K562 (cell line): Measurements from ENCODE around the gene GZMM. TPM values are rescaled to one million over a fixed set of nuclear protein-coding genes. Genes with fewer than 3 reads are reported as not detected.

Source experiments
- BCOR ChIP-seq: fragments of 450-650 bp; IDR thresholded peaks from 2 replicates; pipeline ENCODE4 v1.6.1; 2016
- E2F3 ChIP-seq: fragments of 250-450 bp; sonication (Bioruptor Pico); IDR thresholded peaks from 2 replicates; pipeline ENCODE4 v1.4.0; 2020; ENCODE audit warnings: mild to moderate bottlenecking
- ILK ChIP-seq: fragments of 450-650 bp; IDR thresholded peaks from 2 replicates; pipeline ENCODE4 v1.6.1; 2016; ENCODE audit warnings: missing genetic modification characterization, low read depth, mild to moderate bottlenecking, missing compliant biosample characterization, moderate library complexity, borderline replicate concordance
- LEF1 ChIP-seq: fragments of 450-650 bp; IDR thresholded peaks from 2 replicates; pipeline ENCODE4 v1.6.1; 2016; ENCODE audit warnings: mild to moderate bottlenecking
- PHTF2 ChIP-seq: fragments of 250-450 bp; sonication (Bioruptor Pico); IDR thresholded peaks from 2 replicates; pipeline ENCODE4 v1.5.0; 2021; ENCODE audit warnings: mild to moderate bottlenecking
- SNIP1 ChIP-seq: fragments of 450-650 bp; IDR thresholded peaks from 2 replicates; pipeline ENCODE4 v1.7.1; 2017; ENCODE audit warnings: low read depth, mild to moderate bottlenecking
- XRCC3 ChIP-seq: fragments of 450-650 bp; IDR thresholded peaks from 2 replicates; pipeline ENCODE4 v1.6.1; 2017; ENCODE audit warnings: mild to moderate bottlenecking, moderate library complexity
- ZC3H4 ChIP-seq: sonication (generic); formaldehyde crosslinking; IDR thresholded peaks from 2 replicates; pipeline ENCODE4 v1.9.0; 2021; ENCODE audit warnings: missing genetic modification reagents, borderline replicate concordance
- ZKSCAN1 ChIP-seq: fragments of 150-350 bp; IDR thresholded peaks from 2 replicates; pipeline ENCODE4 v1.6.1; 2016; ENCODE audit warnings: low read depth, low read length
- polyA plus RNA-seq, 8 experiments: library from polyadenylated mRNA; depleted of rRNA in 4 of 8; stranded (reverse) in 5 of 8; unstranded in 3 of 8; fragments of >200 nt; fragmentation: Nextera tagmentation in 2 of 8; fragmentation: Illumina TruSeq in 1 of 8; extraction: Ambion mirVana in 2 of 8; extraction: Trizol in 1 of 8; gene quantifications; 2 replicates each; pipeline versions ENCODE4 v1.2.1 to v1.2.3, GENCODE V29; 2011 to 2014; ENCODE audit warnings: inconsistent platforms in 1 of 8, missing spikeins in 1 of 8
- total RNA-seq, 7 experiments: library from RNA; depleted of rRNA in 6 of 7; stranded (reverse); fragments of >200 nt in 6 of 7; fragmentation: Illumina TruSeq in 2 of 7; extraction: Trizol in 2 of 7; gene quantifications; 2 replicates each; pipeline versions ENCODE4 v1.2.1 to v1.2.3, GENCODE V29; 2011 to 2021; ENCODE audit warnings: low replicate concordance in 1 of 7
- TF ChIP-seq, protein P1 (sequence below): sonication (generic); formaldehyde crosslinking; IDR thresholded peaks from 2 replicates; pipeline ENCODE4 v1.8.1; 2022; ENCODE audit warnings: missing genetic modification reagents
- TF ChIP-seq, protein P2 (sequence below): fragments of 250-450 bp; sonication (Bioruptor Pico); IDR thresholded peaks from 2 replicates; pipeline ENCODE4 v1.8.0; 2022; ENCODE audit warnings: inconsistent platforms
- TF ChIP-seq, protein P3 (sequence below): fragments of 450-650 bp; formaldehyde crosslinking; IDR thresholded peaks from 2 replicates; pipeline ENCODE4 v1.4.0; 2020; ENCODE audit warnings: mild to moderate bottlenecking, moderate library complexity
- TF ChIP-seq, protein P4 (sequence below): fragments of 250-450 bp; sonication (Bioruptor Pico); IDR thresholded peaks from 2 replicates; pipeline ENCODE4 v1.8.0; 2021; ENCODE audit warnings: moderate library complexity, mild to moderate bottlenecking, inconsistent platforms
- TF ChIP-seq, protein P5 (sequence below): fragments of 250-450 bp; sonication (Bioruptor Pico); IDR thresholded peaks from 2 replicates; pipeline ENCODE4 v1.4.0; 2020

The GZMM gene
- total and polyA plus RNA-seq, 9 of the 15 experiments (the other 6 are each of a cell fraction or from before 2014, with no cell fraction given), result 0.08 to 2.6 (median 0.70) TPM; not detected in 2

DNA sequence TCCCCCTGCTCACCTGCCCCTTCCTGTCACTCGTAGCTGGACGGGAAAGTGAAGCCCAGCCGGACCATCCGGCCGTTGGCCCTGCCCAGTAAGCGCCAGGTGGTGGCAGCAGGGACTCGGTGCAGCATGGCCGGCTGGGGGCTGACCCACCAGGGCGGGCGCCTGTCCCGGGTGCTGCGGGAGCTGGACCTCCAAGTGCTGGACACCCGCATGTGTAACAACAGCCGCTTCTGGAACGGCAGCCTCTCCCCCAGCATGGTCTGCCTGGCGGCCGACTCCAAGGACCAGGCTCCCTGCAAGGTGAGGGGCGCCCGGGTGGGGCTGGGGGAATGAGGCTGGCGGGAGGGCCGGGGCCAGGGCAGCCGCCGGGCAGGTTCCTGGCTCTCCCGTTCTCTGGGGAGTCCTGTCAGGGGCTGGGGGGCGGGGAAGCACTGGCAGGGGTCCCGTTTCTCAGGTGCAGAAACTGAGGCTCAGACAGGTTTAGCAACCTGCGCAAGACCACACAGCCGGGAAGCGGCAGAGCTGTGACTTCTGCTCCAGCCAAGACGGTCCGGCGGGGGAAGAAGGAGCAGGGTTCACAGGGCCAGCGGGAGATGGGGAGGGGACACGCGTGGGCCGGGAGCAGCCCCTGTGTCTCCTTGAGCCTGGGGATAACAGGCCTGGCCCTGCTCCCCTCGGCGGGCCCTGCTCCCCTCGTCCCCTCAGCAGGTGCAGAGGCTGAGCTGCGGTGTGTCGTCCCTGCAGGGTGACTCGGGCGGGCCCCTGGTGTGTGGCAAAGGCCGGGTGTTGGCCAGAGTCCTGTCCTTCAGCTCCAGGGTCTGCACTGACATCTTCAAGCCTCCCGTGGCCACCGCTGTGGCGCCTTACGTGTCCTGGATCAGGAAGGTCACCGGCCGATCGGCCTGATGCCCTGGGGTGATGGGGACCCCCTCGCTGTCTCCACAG, 5.3 kb downstream of the GZMM start (continued):
- TF ChIP-seq, protein P1, sequence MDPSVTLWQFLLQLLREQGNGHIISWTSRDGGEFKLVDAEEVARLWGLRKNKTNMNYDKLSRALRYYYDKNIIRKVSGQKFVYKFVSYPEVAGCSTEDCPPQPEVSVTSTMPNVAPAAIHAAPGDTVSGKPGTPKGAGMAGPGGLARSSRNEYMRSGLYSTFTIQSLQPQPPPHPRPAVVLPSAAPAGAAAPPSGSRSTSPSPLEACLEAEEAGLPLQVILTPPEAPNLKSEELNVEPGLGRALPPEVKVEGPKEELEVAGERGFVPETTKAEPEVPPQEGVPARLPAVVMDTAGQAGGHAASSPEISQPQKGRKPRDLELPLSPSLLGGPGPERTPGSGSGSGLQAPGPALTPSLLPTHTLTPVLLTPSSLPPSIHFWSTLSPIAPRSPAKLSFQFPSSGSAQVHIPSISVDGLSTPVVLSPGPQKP (CRISPR knock-in tag), result no peak
- TF ChIP-seq ZC3H4 (CRISPR knock-in tag), result no peak
- TF ChIP-seq XRCC3, result no peak
- TF ChIP-seq BCOR, result 0 out of 2 replicates have a peak, but pooled peaks have one; percentile 50
- TF ChIP-seq SNIP1, result no peak
- TF ChIP-seq, protein P2, sequence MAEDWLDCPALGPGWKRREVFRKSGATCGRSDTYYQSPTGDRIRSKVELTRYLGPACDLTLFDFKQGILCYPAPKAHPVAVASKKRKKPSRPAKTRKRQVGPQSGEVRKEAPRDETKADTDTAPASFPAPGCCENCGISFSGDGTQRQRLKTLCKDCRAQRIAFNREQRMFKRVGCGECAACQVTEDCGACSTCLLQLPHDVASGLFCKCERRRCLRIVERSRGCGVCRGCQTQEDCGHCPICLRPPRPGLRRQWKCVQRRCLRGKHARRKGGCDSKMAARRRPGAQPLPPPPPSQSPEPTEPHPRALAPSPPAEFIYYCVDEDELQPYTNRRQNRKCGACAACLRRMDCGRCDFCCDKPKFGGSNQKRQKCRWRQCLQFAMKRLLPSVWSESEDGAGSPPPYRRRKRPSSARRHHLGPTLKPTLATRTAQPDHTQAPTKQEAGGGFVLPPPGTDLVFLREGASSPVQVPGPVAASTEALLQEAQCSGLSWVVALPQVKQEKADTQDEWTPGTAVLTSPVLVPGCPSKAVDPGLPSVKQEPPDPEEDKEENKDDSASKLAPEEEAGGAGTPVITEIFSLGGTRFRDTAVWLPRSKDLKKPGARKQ (CRISPR knock-in tag), result no peak
- TF ChIP-seq, protein P3, sequence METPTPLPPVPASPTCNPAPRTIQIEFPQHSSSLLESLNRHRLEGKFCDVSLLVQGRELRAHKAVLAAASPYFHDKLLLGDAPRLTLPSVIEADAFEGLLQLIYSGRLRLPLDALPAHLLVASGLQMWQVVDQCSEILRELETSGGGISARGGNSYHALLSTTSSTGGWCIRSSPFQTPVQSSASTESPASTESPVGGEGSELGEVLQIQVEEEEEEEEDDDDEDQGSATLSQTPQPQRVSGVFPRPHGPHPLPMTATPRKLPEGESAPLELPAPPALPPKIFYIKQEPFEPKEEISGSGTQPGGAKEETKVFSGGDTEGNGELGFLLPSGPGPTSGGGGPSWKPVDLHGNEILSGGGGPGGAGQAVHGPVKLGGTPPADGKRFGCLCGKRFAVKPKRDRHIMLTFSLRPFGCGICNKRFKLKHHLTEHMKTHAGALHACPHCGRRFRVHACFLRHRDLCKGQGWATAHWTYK (CRISPR knock-in tag), result no peak
- TF ChIP-seq, protein P4, sequence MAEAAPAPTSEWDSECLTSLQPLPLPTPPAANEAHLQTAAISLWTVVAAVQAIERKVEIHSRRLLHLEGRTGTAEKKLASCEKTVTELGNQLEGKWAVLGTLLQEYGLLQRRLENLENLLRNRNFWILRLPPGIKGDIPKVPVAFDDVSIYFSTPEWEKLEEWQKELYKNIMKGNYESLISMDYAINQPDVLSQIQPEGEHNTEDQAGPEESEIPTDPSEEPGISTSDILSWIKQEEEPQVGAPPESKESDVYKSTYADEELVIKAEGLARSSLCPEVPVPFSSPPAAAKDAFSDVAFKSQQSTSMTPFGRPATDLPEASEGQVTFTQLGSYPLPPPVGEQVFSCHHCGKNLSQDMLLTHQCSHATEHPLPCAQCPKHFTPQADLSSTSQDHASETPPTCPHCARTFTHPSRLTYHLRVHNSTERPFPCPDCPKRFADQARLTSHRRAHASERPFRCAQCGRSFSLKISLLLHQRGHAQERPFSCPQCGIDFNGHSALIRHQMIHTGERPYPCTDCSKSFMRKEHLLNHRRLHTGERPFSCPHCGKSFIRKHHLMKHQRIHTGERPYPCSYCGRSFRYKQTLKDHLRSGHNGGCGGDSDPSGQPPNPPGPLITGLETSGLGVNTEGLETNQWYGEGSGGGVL (CRISPR knock-in tag), result no peak
- TF ChIP-seq E2F3 (CRISPR knock-in tag), result no peak
- no peak for TF ChIP-seq ILK (tag)
- TF ChIP-seq ZKSCAN1, result no peak
- no peak for TF ChIP-seq PHTF2 (CRISPR knock-in tag)
- TF ChIP-seq, protein P5, sequence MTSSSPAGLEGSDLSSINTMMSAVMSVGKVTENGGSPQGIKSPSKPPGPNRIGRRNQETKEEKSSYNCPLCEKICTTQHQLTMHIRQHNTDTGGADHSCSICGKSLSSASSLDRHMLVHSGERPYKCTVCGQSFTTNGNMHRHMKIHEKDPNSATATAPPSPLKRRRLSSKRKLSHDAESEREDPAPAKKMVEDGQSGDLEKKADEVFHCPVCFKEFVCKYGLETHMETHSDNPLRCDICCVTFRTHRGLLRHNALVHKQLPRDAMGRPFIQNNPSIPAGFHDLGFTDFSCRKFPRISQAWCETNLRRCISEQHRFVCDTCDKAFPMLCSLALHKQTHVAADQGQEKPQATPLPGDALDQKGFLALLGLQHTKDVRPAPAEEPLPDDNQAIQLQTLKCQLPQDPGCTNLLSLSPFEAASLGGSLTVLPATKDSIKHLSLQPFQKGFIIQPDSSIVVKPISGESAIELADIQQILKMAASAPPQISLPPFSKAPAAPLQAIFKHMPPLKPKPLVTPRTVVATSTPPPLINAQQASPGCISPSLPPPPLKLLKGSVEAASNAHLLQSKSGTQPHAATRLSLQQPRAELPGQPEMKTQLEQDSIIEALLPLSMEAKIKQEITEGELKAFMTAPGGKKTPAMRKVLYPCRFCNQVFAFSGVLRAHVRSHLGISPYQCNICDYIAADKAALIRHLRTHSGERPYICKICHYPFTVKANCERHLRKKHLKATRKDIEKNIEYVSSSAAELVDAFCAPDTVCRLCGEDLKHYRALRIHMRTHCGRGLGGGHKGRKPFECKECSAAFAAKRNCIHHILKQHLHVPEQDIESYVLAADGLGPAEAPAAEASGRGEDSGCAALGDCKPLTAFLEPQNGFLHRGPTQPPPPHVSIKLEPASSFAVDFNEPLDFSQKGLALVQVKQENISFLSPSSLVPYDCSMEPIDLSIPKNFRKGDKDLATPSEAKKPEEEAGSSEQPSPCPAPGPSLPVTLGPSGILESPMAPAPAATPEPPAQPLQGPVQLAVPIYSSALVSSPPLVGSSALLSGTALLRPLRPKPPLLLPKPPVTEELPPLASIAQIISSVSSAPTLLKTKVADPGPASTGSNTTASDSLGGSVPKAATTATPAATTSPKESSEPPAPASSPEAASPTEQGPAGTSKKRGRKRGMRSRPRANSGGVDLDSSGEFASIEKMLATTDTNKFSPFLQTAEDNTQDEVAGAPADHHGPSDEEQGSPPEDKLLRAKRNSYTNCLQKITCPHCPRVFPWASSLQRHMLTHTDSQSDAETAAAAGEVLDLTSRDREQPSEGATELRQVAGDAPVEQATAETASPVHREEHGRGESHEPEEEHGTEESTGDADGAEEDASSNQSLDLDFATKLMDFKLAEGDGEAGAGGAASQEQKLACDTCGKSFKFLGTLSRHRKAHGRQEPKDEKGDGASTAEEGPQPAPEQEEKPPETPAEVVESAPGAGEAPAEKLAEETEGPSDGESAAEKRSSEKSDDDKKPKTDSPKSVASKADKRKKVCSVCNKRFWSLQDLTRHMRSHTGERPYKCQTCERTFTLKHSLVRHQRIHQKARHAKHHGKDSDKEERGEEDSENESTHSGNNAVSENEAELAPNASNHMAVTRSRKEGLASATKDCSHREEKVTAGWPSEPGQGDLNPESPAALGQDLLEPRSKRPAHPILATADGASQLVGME (CRISPR knock-in tag), result no peak
- no peak for TF ChIP-seq LEF1
